Fibroblast of the aortic adventitia (primary cell): ENCODE measurements around the gene CCNQ. TPM values are rescaled to one million over a fixed set of nuclear protein-coding genes. Genes with fewer than 3 reads are reported as not detected.

ENCODE experiments used
- DNase-seq: peaks from one replicate; pipeline ENCODE4 v3.0.0-alpha.2; 2010; ENCODE audit warnings: low read depth
- H3K4me3 ChIP-seq: 2 replicates; pipeline ENCODE4 v1.5.1; 2011; ENCODE audit warnings: low read depth, mild to moderate bottlenecking, control low read depth, low read length, moderate library complexity
- CTCF ChIP-seq: IDR thresholded peaks from 2 replicates; pipeline ENCODE4 v1.5.1; 2011; ENCODE audit warnings: mild to moderate bottlenecking, low read length, control low read depth, inconsistent platforms; ENCODE audit not compliant: insufficient read depth
- total RNA-seq: library from RNA; depleted of rRNA; stranded (reverse); fragments of >200 nt; gene quantifications from 2 replicates; pipeline ENCODE4 v1.2.3, GENCODE V29; 2012; ENCODE audit warnings: low replicate concordance

The CCNQ gene
- total RNA-seq, 1 donor = 14.5 TPM

- H3K4me3 ChIP-seq = no peak overlapping the region
- DNase-seq = no peak
- TF ChIP-seq CTCF = no peak
Measured at GRCh38 chrX:153623310-153624029, 24.5 kb upstream of the CCNQ start.

GRCh38 chrX:153622661-153623309, 23.8 kb upstream of the CCNQ start:
- DNase-seq = no peak

GRCh38 chrX:153621949-153622598, 23.1 kb upstream of the CCNQ start:
- DNase-seq = no peak
- no peak for TF ChIP-seq CTCF
- H3K4me3 ChIP-seq = no peak overlapping the region

More at GRCh38 chrX:153622661-153623309, 23.8 kb upstream of the CCNQ start:
- no peak overlapping the region for H3K4me3 ChIP-seq
- TF ChIP-seq CTCF = no peak

- no peak for DNase-seq
- H3K4me3 ChIP-seq = no peak overlapping the region
- no peak for TF ChIP-seq CTCF
Measured at GRCh38 chrX:153620576-153620975, 21.6 kb upstream of the CCNQ start.

GRCh38 chrX:153614818-153615217, 15.9 kb upstream of the CCNQ start:
- H3K4me3 ChIP-seq = no peak overlapping the region
- DNase-seq = no peak
- TF ChIP-seq CTCF = no peak

GRCh38 chrX:153612413-153612812, 13.5 kb upstream of the CCNQ start:
- no peak for TF ChIP-seq CTCF
- H3K4me3 ChIP-seq = no peak overlapping the region
- no peak for DNase-seq
